Astrocyte (in vitro differentiated cells and primary cell): ENCODE results near the gene SETD2. TPM values are rescaled to one million over a fixed set of nuclear protein-coding genes. Genes with fewer than 3 reads are reported as not detected.

Experiments
- DNase-seq: peaks from one replicate; pipeline ENCODE4 v3.0.0-alpha.2; 2010; ENCODE audit warnings: low read depth
- FAIRE-seq: peaks from 2 replicates; lab custom pipeline; 2011; peaks lifted over from hg19 to GRCh38; lab: Jason Lieb, UNC
- H2AFZ ChIP-seq: 2 replicates; pipeline ENCODE4 v1.6.0; 2012; ENCODE audit warnings: low read depth, low read length, inconsistent platforms
- H3K27ac ChIP-seq: 2 replicates; pipeline ENCODE4 v1.5.1; 2011; ENCODE audit warnings: low read depth, low read length, inconsistent platforms
- H3K27me3 ChIP-seq: 2 replicates; pipeline ENCODE4 v1.6.0; 2011; ENCODE audit warnings: low read length, inconsistent platforms; ENCODE audit not compliant: insufficient read depth
- H3K36me3 ChIP-seq: 2 replicates; pipeline ENCODE4 v1.5.1; 2011; ENCODE audit warnings: low read length, inconsistent platforms; ENCODE audit not compliant: insufficient read depth
- H3K4me1 ChIP-seq: 2 replicates; pipeline ENCODE4 v1.5.1; 2011; ENCODE audit warnings: low read length, inconsistent platforms; ENCODE audit not compliant: insufficient read depth
- H3K4me2 ChIP-seq: 2 replicates; pipeline ENCODE4 v1.6.0; 2012; ENCODE audit warnings: low read length, inconsistent platforms
- H3K4me3 ChIP-seq: 2 replicates; pipeline ENCODE4 v1.5.1; 2011; ENCODE audit warnings: low read depth, mild to moderate bottlenecking, low read length, inconsistent platforms; ENCODE audit not compliant: insufficient read depth
- H3K79me2 ChIP-seq: 2 replicates; pipeline ENCODE4 v1.6.0; 2012; ENCODE audit warnings: mild to moderate bottlenecking, low read length, inconsistent platforms; ENCODE audit not compliant: insufficient read depth
- H3K9ac ChIP-seq: 2 replicates; pipeline ENCODE4 v1.6.0; 2012; ENCODE audit warnings: mild to moderate bottlenecking, low read length, inconsistent platforms
- H3K9me3 ChIP-seq: 2 replicates; pipeline ENCODE4 v1.5.1; 2012; ENCODE audit warnings: low read depth, mild to moderate bottlenecking, low read length, inconsistent platforms; ENCODE audit not compliant: insufficient read depth
- H4K20me1 ChIP-seq: 2 replicates; pipeline ENCODE4 v1.6.0; 2012; ENCODE audit warnings: low read length, inconsistent platforms; ENCODE audit not compliant: insufficient read depth
- H3K27ac Mint-ChIP-seq: one replicate; pipeline ENCODE4 v1.8.0; 2021; ENCODE audit warnings: mild to moderate bottlenecking, mixed read lengths; ENCODE audit not compliant: unreplicated experiment
- H3K27me3 Mint-ChIP-seq: one replicate; pipeline ENCODE4 v1.8.0; 2021; ENCODE audit warnings: low read depth, mixed read lengths; ENCODE audit not compliant: unreplicated experiment
- H3K36me3 Mint-ChIP-seq: one replicate; pipeline ENCODE4 v1.8.0; 2021; ENCODE audit warnings: low read depth, mixed read lengths; ENCODE audit not compliant: unreplicated experiment
- H3K4me1 Mint-ChIP-seq: one replicate; pipeline ENCODE4 v1.8.0; 2021; ENCODE audit warnings: low read depth, mixed read lengths; ENCODE audit not compliant: unreplicated experiment
- H3K4me3 Mint-ChIP-seq: one replicate; pipeline ENCODE4 v1.8.0; 2021; ENCODE audit warnings: mild to moderate bottlenecking, moderate library complexity, mixed read lengths; ENCODE audit not compliant: unreplicated experiment
- H3K9me3 Mint-ChIP-seq: one replicate; pipeline ENCODE4 v1.8.0; 2021; ENCODE audit warnings: mild to moderate bottlenecking, mixed read lengths; ENCODE audit not compliant: unreplicated experiment
- CTCF ChIP-seq: IDR thresholded peaks from 2 replicates; pipeline ENCODE4 v1.5.1; 2011; ENCODE audit warnings: low read depth, mild to moderate bottlenecking, inconsistent platforms, low read length, moderate library complexity; ENCODE audit not compliant: insufficient read depth
- EZH2 ChIP-seq: IDR thresholded peaks from 2 replicates; pipeline ENCODE4 v1.6.1; 2012; ENCODE audit warnings: mild to moderate bottlenecking, low read length, inconsistent platforms; ENCODE audit not compliant: insufficient read depth
- total RNA-seq: library from RNA; stranded (reverse); gene quantifications from 2 replicates; pipeline ENCODE4 v1.2.1, GENCODE V29; 2021

Gene SETD2
- total RNA-seq, 1 donor from 2014 or later: 46.5 TPM

GRCh38 chr3:47010111-47010712 is 153.7 kb downstream of the SETD2 start:
- peak overlapping the region; percentile 87 for H3K4me2 ChIP-seq
- peak overlapping the region; percentile 89 for H3K27ac ChIP-seq
- H3K27ac Mint-ChIP-seq: peak overlapping the region; percentile 62
- H3K4me3 Mint-ChIP-seq: no peak overlapping the region
- no peaks in the 10 kb centered on the region for H3K79me2 ChIP-seq
- peak overlapping the region; percentile 79 for H2AFZ ChIP-seq
- FAIRE-seq (no peak), DNase-seq (no peak)
- H3K4me3 ChIP-seq: peak overlapping the region; percentile 64
- TF ChIP-seq CTCF: no peak
- no peak for TF ChIP-seq EZH2
- H4K20me1 ChIP-seq: no peaks in the 10 kb centered on the region
- H3K4me1 ChIP-seq: peaks cover 10% of the 10 kb centered on the region
- no peaks in the 10 kb centered on the region for H3K27me3 ChIP-seq
- H3K9me3 ChIP-seq: no peaks in the 10 kb centered on the region
- peaks cover 10% of the 10 kb centered on the region for H3K4me1 Mint-ChIP-seq
- H3K36me3 ChIP-seq: peaks cover 9% of the 10 kb centered on the region
- H3K27me3 Mint-ChIP-seq: peaks cover 1% of the 10 kb centered on the region
- H3K9me3 Mint-ChIP-seq: no peaks in the 10 kb centered on the region
- peak overlapping the region; percentile 85 for H3K9ac ChIP-seq
- peaks cover 8% of the 10 kb centered on the region for H3K36me3 Mint-ChIP-seq

- peak overlapping the region; percentile 89 for H3K27ac ChIP-seq
- peaks cover 10% of the 10 kb centered on the region for H3K4me1 ChIP-seq
- no peak for TF ChIP-seq EZH2
- TF ChIP-seq CTCF: no peak
- peaks cover 7% of the 10 kb centered on the region for H3K36me3 ChIP-seq
- peak overlapping the region; percentile 87 for H3K4me2 ChIP-seq
- H3K9me3 ChIP-seq: no peaks in the 10 kb centered on the region
- peak; percentile 86 for DNase-seq
- peaks cover 1% of the 10 kb centered on the region for H3K27me3 Mint-ChIP-seq
- H3K27ac Mint-ChIP-seq: peak overlapping the region; percentile 53
- H3K27me3 ChIP-seq: no peaks in the 10 kb centered on the region
- H3K9ac ChIP-seq: peak overlapping the region; percentile 85
- no peaks in the 10 kb centered on the region for H3K9me3 Mint-ChIP-seq
- no peaks in the 10 kb centered on the region for H4K20me1 ChIP-seq
- H3K36me3 Mint-ChIP-seq: peaks cover 9% of the 10 kb centered on the region
- FAIRE-seq: no peak
- peak overlapping the region; percentile 60 for H3K4me3 Mint-ChIP-seq
- H3K4me3 ChIP-seq: peak overlapping the region; percentile 64
- H2AFZ ChIP-seq: peak overlapping the region; percentile 79
- H3K4me1 Mint-ChIP-seq: peaks cover 8% of the 10 kb centered on the region
- H3K79me2 ChIP-seq: no peaks in the 10 kb centered on the region
Observed at GRCh38 chr3:47009225-47010110, 154.4 kb downstream of the SETD2 start.
